GM10248 (cell line): ENCODE data around the gene RUNX2.

Experiments
- CTCF ChIA-PET: fragments of 300-600 bp; sonication (Branson Sonifier 250); formaldehyde crosslinking; extraction: SDS; loops from one replicate; lab custom pipeline; 2021; ENCODE audit warnings: antibody characterized with exemption; lab: Yijun Ruan, JAX
- POLR2A ChIA-PET: fragments of 350-650 bp; sonication (Branson Sonifier 250); formaldehyde crosslinking; extraction: SDS; loops from one replicate; lab custom pipeline; 2020; ENCODE audit warnings: antibody characterized with exemption; lab: Yijun Ruan, JAX
- DNase-seq: peaks from one replicate; pipeline ENCODE4 v3.0.0; 2012; ENCODE audit errors: extremely low spot score
- CTCF ChIP-seq: IDR thresholded peaks from 2 replicates; pipeline ENCODE4 v1.5.1; 2012; ENCODE audit warnings: mild to moderate bottlenecking, low read depth; ENCODE audit errors: extremely low read depth, missing control alignments, control extremely low read depth

RUNX2 gene

GRCh38 chr6:45350186-45350710, 22.1 kb downstream of the RUNX2 start:
- DNase-seq, result no peak
- no peak for TF ChIP-seq CTCF
- CTCF ChIA-PET, result interaction anchor here (1.3 kb wide), 1 partner anchor 11 kb away, joined by 3 read pairs; no protein-coding TSS in a partner anchor
- POLR2A ChIA-PET, result no interaction called here

- no peak for TF ChIP-seq CTCF
- DNase-seq, result no peak
- POLR2A ChIA-PET, result no interaction called here
- CTCF ChIA-PET, result interaction anchor here (1.3 kb wide), 1 partner anchor 12 kb away, joined by 3 read pairs; no protein-coding TSS in a partner anchor
Observed at GRCh38 chr6:45351076-45351475, 22.9 kb downstream of the RUNX2 start.

GRCh38 chr6:45351667-45352066, 23.5 kb downstream of the RUNX2 start:
- CTCF ChIA-PET, result no interaction called here
- POLR2A ChIA-PET, result no interaction called here
- no peak for TF ChIP-seq CTCF
- DNase-seq, result no peak

GRCh38 chr6:45353654-45354053, 25.5 kb downstream of the RUNX2 start:
- no peak for DNase-seq
- POLR2A ChIA-PET, result no interaction called here
- TF ChIP-seq CTCF, result no peak
- CTCF ChIA-PET, result no interaction called here

GRCh38 chr6:45364466-45364865, 36.3 kb downstream of the RUNX2 start:
- ChIA-PET CTCF (no interaction called here), POLR2A (no interaction called here)
- no peak for TF ChIP-seq CTCF
- DNase-seq, result no peak

GRCh38 chr6:45365036-45365435, 36.9 kb downstream of the RUNX2 start:
- CTCF ChIA-PET, result interaction anchor here (1.1 kb wide), 1 partner anchor 11 kb away, joined by 3 read pairs; no protein-coding TSS in a partner anchor
- POLR2A ChIA-PET, result no interaction called here

More at GRCh38 chr6:45365036-45365435, 36.9 kb downstream of the RUNX2 start:
- TF ChIP-seq CTCF, result no peak
- no peak for DNase-seq
